DOHH2 (cell line): ENCODE results near the gene SPATC1L.

Experiments used
- H3F3A ChIP-seq: fragments of 200-600 bp; sonication (generic), shearing (Covaris generic); 2 replicates; pipeline ENCODE4 v1.6.0; 2016; ENCODE audit warnings: antibody characterized with exemption, mild to moderate bottlenecking; ENCODE audit not compliant: control insufficient read depth, insufficient read depth
- H3K27ac ChIP-seq: fragments of 200-600 bp; sonication (generic); 2 replicates; pipeline ENCODE4 v1.5.1; 2014; ENCODE audit warnings: low read depth, mild to moderate bottlenecking, low read length, moderate library complexity
- H3K27me3 ChIP-seq: fragments of 200-600 bp; sonication (generic); 2 replicates; pipeline ENCODE4 v1.6.1; 2014; ENCODE audit warnings: mild to moderate bottlenecking, low read length, mixed read lengths; ENCODE audit not compliant: control insufficient read depth
- H3K36me3 ChIP-seq: fragments of 200-600 bp; sonication (generic); 2 replicates; pipeline ENCODE4 v1.6.1; 2014; ENCODE audit warnings: mild to moderate bottlenecking, low read length, moderate library complexity, mixed read lengths; ENCODE audit not compliant: control insufficient read depth
- H3K4me1 ChIP-seq: fragments of 200-600 bp; sonication (generic); 2 replicates; pipeline ENCODE4 v1.6.1; 2014; ENCODE audit warnings: mild to moderate bottlenecking, low read length, mixed read lengths; ENCODE audit not compliant: control insufficient read depth
- H3K4me2 ChIP-seq: fragments of 200-600 bp; sonication (generic); 2 replicates; pipeline ENCODE4 v1.6.0; 2014; ENCODE audit warnings: mild to moderate bottlenecking, low read length, moderate library complexity
- H3K4me3 ChIP-seq: fragments of 200-600 bp; sonication (generic); 2 replicates; pipeline ENCODE4 v1.5.1; 2014; ENCODE audit warnings: mild to moderate bottlenecking, low read length, mixed read lengths
- H3K79me2 ChIP-seq: fragments of 200-600 bp; sonication (generic); 2 replicates; pipeline ENCODE4 v1.6.1; 2014; ENCODE audit warnings: mild to moderate bottlenecking, low read length, mixed read lengths; ENCODE audit not compliant: control insufficient read depth
- H3K9me2 ChIP-seq: fragments of 200-600 bp; sonication (generic); replicated peaks from 2 replicates; pipeline ENCODE4 v1.6.1; 2014; ENCODE audit warnings: mild to moderate bottlenecking, low read length, mixed read lengths; ENCODE audit not compliant: control insufficient read depth
- H3K9me3 ChIP-seq: fragments of 200-600 bp; sonication (generic); 2 replicates; pipeline ENCODE4 v1.6.1; 2014; ENCODE audit warnings: antibody characterized with exemption, low read length, mixed read lengths; ENCODE audit not compliant: control insufficient read depth, insufficient read depth
- H4K20me1 ChIP-seq: fragments of 200-600 bp; sonication (generic); 2 replicates; pipeline ENCODE4 v1.6.0; 2014; ENCODE audit warnings: low read depth, mild to moderate bottlenecking, antibody characterized with exemption, low read length, moderate library complexity; ENCODE audit not compliant: control insufficient read depth, insufficient read depth
- CTCF ChIP-seq: fragments of 200-600 bp; sonication (generic); IDR thresholded peaks from one replicate; pipeline ENCODE4 v1.5.1; 2014; ENCODE audit warnings: antibody characterized with exemption, mild to moderate bottlenecking, low read depth, low read length; ENCODE audit not compliant: poor library complexity, severe bottlenecking
- EZH2phosphoT487 ChIP-seq: fragments of 200-600 bp; sonication (generic); IDR thresholded peaks from 2 replicates; pipeline ENCODE4 v1.6.1; 2017; ENCODE audit warnings: borderline replicate concordance, mild to moderate bottlenecking, antibody characterized with exemption, low read length, moderate library complexity, mixed read lengths

SPATC1L gene

GRCh38 chr21:46216132-46216747, 32.0 kb upstream of the SPATC1L start:
- Histone ChIP-seq H3F3A (no peaks in the 10 kb centered on the region), H3K36me3 (peaks cover 79% of the 10 kb centered on the region), H3K4me3 (no peak overlapping the region), H3K4me1 (no peaks in the 10 kb centered on the region), H3K27ac (no peak overlapping the region), H3K27me3 (no peaks in the 10 kb centered on the region), H3K9me3 (no peaks in the 10 kb centered on the region), H4K20me1 (no peaks in the 10 kb centered on the region), H3K9me2 (no peaks in the 10 kb centered on the region), H3K79me2 (peaks cover 17% of the 10 kb centered on the region), H3K4me2 (no peak overlapping the region)
- TF ChIP-seq EZH2phosphoT487: no peak
- no peak for TF ChIP-seq CTCF

DNA sequence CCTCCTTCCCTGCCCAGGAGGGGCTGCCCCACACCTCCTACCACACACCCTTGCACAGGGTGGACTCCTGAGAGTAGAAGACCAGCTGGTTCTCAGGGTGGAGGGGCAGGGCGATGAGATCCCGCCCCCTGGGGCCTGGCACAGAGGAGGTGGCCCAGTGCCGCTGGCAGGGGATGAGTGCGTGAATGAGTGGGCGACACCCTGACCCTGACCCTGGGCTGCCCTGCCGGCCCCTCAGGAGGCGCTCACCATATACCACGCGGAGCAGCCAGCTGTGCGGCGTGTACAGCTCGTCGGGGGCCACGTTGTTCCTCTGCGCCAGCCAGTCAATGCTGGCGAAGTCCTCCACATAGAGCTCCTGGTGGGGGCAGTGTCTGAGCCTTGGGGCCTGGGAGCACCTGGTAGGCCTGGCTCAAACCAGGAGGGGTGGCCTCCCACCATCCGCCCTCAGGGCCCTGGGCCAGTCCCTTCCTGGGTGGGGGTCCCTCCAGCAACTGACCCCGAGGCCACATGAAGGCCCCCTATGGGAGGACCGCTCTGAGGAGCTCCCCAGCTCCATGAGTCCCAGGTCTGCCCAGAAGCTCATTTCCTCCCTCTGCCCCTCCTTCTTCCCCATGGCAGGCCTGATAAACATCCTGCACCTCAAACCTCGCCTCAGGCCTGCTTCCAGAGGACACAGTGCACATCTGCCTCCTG, 31.3 kb upstream of the SPATC1L start:
- Histone ChIP-seq H3K27me3 (no peaks in the 10 kb centered on the region), H3K4me3 (no peak overlapping the region), H3K4me2 (no peak overlapping the region), H3K79me2 (peaks cover 14% of the 10 kb centered on the region), H3K4me1 (no peaks in the 10 kb centered on the region), H3K27ac (no peak overlapping the region), H3K36me3 (peaks cover 76% of the 10 kb centered on the region), H3K9me2 (no peaks in the 10 kb centered on the region), H3F3A (no peaks in the 10 kb centered on the region), H4K20me1 (no peaks in the 10 kb centered on the region), H3K9me3 (no peaks in the 10 kb centered on the region)
- TF ChIP-seq EZH2phosphoT487 (no peak), CTCF (no peak)

GRCh38 chr21:46214478-46215340, 30.4 kb upstream of the SPATC1L start:
- H3K36me3 ChIP-seq: peaks cover 72% of the 10 kb centered on the region
- no peak overlapping the region for H3K4me3 ChIP-seq
- H3K27me3 ChIP-seq: no peaks in the 10 kb centered on the region
- no peaks in the 10 kb centered on the region for H3F3A ChIP-seq
- no peaks in the 10 kb centered on the region for H3K4me1 ChIP-seq
- no peak overlapping the region for H3K27ac ChIP-seq
- no peaks in the 10 kb centered on the region for H3K9me2 ChIP-seq
- no peaks in the 10 kb centered on the region for H3K9me3 ChIP-seq
- no peak overlapping the region for H3K4me2 ChIP-seq
- peaks cover 8% of the 10 kb centered on the region for H3K79me2 ChIP-seq
- TF ChIP-seq CTCF: no peak
- H4K20me1 ChIP-seq: no peaks in the 10 kb centered on the region
